Parathyroid adenoma (tissue), 2 donors: Measurements from ENCODE around the gene NECTIN1.

Experiments
- H2AFZ ChIP-seq: fragments of 300-600 bp; sonication (generic); one replicate; pipeline ENCODE4 v1.7.0; 2017; ENCODE audit warnings: antibody characterized with exemption, mild to moderate bottlenecking
- H3K27ac ChIP-seq: fragments of 300-600 bp; sonication (generic); one replicate; pipeline ENCODE4 v1.7.0; 2017
- H3K27me3 ChIP-seq: fragments of 300-600 bp; sonication (generic); one replicate; pipeline ENCODE4 v1.7.0; 2017; ENCODE audit warnings: low read length; ENCODE audit not compliant: control insufficient read depth, insufficient read depth
- H3K36me3 ChIP-seq: fragments of 300-600 bp; sonication (generic); one replicate; pipeline ENCODE4 v1.7.0; 2017; ENCODE audit warnings: low read length; ENCODE audit not compliant: control insufficient read depth, insufficient read depth
- H3K4me1 ChIP-seq: fragments of 300-600 bp; sonication (generic); one replicate; pipeline ENCODE4 v1.7.0; 2017; ENCODE audit warnings: control low read depth
- H3K4me2 ChIP-seq: fragments of 300-600 bp; sonication (generic); one replicate; pipeline ENCODE4 v1.7.0; 2017; ENCODE audit warnings: low read length
- H3K4me3 ChIP-seq: fragments of 300-600 bp; sonication (generic); one replicate; pipeline ENCODE4 v1.7.0; 2017; ENCODE audit warnings: low read depth, low read length
- H3K79me2 ChIP-seq: fragments of 300-600 bp; sonication (generic); one replicate; pipeline ENCODE4 v1.7.0; 2017; ENCODE audit warnings: control low read depth
- H3K9ac ChIP-seq: fragments of 300-600 bp; sonication (generic); one replicate; pipeline ENCODE4 v1.7.0; 2017; ENCODE audit warnings: mild to moderate bottlenecking
- H3K9me3 ChIP-seq: fragments of 300-600 bp; sonication (generic); one replicate; pipeline ENCODE4 v1.7.0; 2017; ENCODE audit warnings: low read length; ENCODE audit not compliant: control insufficient read depth
- TF ChIP-seq, protein P1 (sequence below): fragments of 300-600 bp; sonication (generic); IDR thresholded peaks from one replicate; pipeline ENCODE4 v1.7.0; 2017; ENCODE audit warnings: antibody characterized with exemption, mild to moderate bottlenecking
- donor health status: primary hyperparathyroidism.

Gene NECTIN1

GRCh38 chr11:119641983-119642745 lies 86.8 kb downstream of the NECTIN1 start:
- TF ChIP-seq, protein P1, sequence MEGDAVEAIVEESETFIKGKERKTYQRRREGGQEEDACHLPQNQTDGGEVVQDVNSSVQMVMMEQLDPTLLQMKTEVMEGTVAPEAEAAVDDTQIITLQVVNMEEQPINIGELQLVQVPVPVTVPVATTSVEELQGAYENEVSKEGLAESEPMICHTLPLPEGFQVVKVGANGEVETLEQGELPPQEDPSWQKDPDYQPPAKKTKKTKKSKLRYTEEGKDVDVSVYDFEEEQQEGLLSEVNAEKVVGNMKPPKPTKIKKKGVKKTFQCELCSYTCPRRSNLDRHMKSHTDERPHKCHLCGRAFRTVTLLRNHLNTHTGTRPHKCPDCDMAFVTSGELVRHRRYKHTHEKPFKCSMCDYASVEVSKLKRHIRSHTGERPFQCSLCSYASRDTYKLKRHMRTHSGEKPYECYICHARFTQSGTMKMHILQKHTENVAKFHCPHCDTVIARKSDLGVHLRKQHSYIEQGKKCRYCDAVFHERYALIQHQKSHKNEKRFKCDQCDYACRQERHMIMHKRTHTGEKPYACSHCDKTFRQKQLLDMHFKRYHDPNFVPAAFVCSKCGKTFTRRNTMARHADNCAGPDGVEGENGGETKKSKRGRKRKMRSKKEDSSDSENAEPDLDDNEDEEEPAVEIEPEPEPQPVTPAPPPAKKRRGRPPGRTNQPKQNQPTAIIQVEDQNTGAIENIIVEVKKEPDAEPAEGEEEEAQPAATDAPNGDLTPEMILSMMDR = no peak
- Histone ChIP-seq H3K27me3 (no peaks in the 10 kb centered on the region), H3K4me2 (no peak overlapping the region), H3K9me3 (no peaks in the 10 kb centered on the region), H3K4me3 (no peak overlapping the region), H2AFZ (no peak overlapping the region), H3K9ac (no peak overlapping the region), H3K36me3 (no peaks in the 10 kb centered on the region), H3K4me1 (no peaks in the 10 kb centered on the region), H3K79me2 (no peaks in the 10 kb centered on the region), H3K27ac (no peak overlapping the region)

DNA sequence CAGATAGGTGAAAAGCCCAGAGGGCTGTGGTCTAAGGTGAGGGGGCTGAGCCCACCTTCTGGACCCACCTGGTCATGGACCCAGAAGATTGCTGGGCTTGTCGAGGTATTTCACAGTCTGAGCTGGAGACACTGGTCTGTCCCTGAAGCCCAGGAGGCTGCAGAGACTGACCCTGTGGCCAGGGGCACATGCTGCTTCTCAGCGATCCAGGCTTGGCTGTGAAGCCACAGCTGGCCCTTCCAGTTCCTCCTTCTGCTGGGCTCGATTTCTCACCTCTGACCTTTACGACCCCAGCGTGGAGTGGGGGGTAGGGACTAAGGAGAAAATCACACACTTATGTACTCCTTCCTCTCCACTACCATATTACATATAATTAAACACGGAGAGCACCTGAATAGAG lies 88.5 kb downstream of the NECTIN1 start:
- TF ChIP-seq, protein P1 = no peak
- no peak overlapping the region for H3K27ac ChIP-seq
- H3K27me3 ChIP-seq = no peaks in the 10 kb centered on the region
- H3K4me1 ChIP-seq = no peaks in the 10 kb centered on the region
- H3K4me2 ChIP-seq = no peak overlapping the region
- H3K4me3 ChIP-seq = no peak overlapping the region
- no peaks in the 10 kb centered on the region for H3K79me2 ChIP-seq
- no peak overlapping the region for H2AFZ ChIP-seq
- no peak overlapping the region for H3K9ac ChIP-seq
- H3K9me3 ChIP-seq = no peaks in the 10 kb centered on the region
- no peaks in the 10 kb centered on the region for H3K36me3 ChIP-seq

DNA sequence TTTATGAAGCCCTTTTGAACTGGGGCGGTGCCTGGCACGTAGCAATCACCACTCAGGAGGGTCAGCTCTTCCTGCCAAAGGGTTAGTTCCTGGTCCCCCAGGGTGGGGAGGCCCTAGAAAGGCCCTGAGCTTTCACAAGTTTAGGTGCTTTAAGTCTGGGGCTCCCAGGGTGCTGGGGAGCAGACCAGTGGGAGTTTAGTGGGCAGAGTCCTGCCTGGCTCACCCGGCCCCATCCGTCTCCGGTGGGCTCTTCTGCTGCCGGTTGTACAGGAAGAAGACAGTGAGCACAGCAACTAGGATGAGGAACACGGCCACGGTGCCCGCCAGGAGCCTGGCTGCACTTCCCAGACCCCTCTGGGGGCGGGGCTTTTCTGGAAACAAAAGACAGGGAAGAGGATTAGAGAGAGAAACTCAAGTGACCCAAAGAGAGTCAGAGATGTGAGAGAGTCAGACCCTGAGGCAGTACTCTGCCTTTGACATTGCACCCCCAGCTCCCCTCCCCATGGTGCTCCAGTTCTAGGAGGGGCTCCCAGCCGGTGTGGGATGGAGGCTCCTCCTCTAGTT lies 89.3 kb downstream of the NECTIN1 start:
- TF ChIP-seq, protein P1 = no peak
- H3K27me3 ChIP-seq = no peaks in the 10 kb centered on the region
- no peak overlapping the region for H3K4me3 ChIP-seq
- H3K4me1 ChIP-seq = no peaks in the 10 kb centered on the region
- H3K36me3 ChIP-seq = no peaks in the 10 kb centered on the region
- no peaks in the 10 kb centered on the region for H3K79me2 ChIP-seq
- no peak overlapping the region for H3K27ac ChIP-seq
- no peak overlapping the region for H2AFZ ChIP-seq
- H3K4me2 ChIP-seq = no peak overlapping the region
- H3K9me3 ChIP-seq = no peaks in the 10 kb centered on the region
- no peak overlapping the region for H3K9ac ChIP-seq

- H3K79me2 ChIP-seq = no peaks in the 10 kb centered on the region
- no peak overlapping the region for H2AFZ ChIP-seq
- H3K4me3 ChIP-seq = no peak overlapping the region
- H3K9me3 ChIP-seq = no peaks in the 10 kb centered on the region
- H3K4me1 ChIP-seq = no peaks in the 10 kb centered on the region
- no peaks in the 10 kb centered on the region for H3K27me3 ChIP-seq
- H3K36me3 ChIP-seq = no peaks in the 10 kb centered on the region
- H3K9ac ChIP-seq = no peak overlapping the region
- no peak overlapping the region for H3K27ac ChIP-seq
- TF ChIP-seq, protein P1 = no peak
- H3K4me2 ChIP-seq = no peak overlapping the region
Observed at GRCh38 chr11:119638851-119639250, 90.1 kb downstream of the NECTIN1 start.

DNA sequence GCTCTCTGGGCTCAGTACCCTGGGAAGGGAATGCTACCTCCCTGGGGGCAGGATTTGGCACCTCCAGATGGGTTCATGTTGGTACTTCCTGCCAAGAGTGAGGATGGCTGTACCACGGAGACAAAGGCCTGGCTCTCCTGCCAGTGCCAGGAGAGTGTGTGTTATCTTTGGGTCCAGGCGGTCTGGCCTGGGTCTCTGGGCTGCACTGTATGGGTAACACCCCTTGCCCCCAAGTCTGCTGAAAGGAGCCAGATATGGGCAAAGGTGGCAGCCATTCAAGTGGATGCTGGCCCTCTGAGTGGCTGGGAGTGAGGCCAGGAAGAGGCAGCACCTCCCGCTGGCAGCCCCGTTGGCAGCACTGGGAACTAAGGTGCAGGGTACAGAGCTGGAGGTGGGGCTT lies 91.5 kb downstream of the NECTIN1 start:
- H3K4me1 ChIP-seq = no peaks in the 10 kb centered on the region
- H3K27ac ChIP-seq = no peak overlapping the region
- H3K9ac ChIP-seq = no peak overlapping the region
- no peak overlapping the region for H3K4me3 ChIP-seq
- no peaks in the 10 kb centered on the region for H3K27me3 ChIP-seq
- no peaks in the 10 kb centered on the region for H3K9me3 ChIP-seq
- H3K36me3 ChIP-seq = no peaks in the 10 kb centered on the region
- no peaks in the 10 kb centered on the region for H3K79me2 ChIP-seq
- H3K4me2 ChIP-seq = no peak overlapping the region
- no peak overlapping the region for H2AFZ ChIP-seq
- TF ChIP-seq, protein P1 = no peak
